ENCODE results near the gene OR7A5.
"Not testable (repeated sequence)": the region's sequence is repeated elsewhere in the genome, so short reads cannot be mapped to it uniquely, and the experiment has no call there.

Gene OR7A5

GRCh38 chr19:14835011-14835410 is at the start of gene OR7A5, which contains the start of gene OR7C1:
OR7A5 (minus strand) TSS chr19:14835185; CDS start chr19:14828241, 6,944 bp downstream.
OR7C1 (minus strand) TSS chr19:14835185; CDS start chr19:14800136, 35,049 bp downstream.
- no peak for DNase-seq

- DNase-seq: no peak
Measured at GRCh38 chr19:14871619-14872230, 36.7 kb upstream of the OR7A5 start.

- DNase-seq: no peak
Measured at GRCh38 chr19:14868497-14868896, 33.5 kb upstream of the OR7A5 start.

- no peak for DNase-seq
Measured at GRCh38 chr19:14848822-14849221, 13.8 kb upstream of the OR7A5 start, which contains the start of gene OR7A10. OR7A10 (minus strand) TSS chr19:14848922; CDS start chr19:14841877, 7,045 bp downstream.

- DNase-seq: no peak
Measured at GRCh38 chr19:14843578-14843977, 8.6 kb upstream of the OR7A5 start.

GRCh38 chr19:14843169-14843568 is 8.2 kb upstream of the OR7A5 start:
- DNase-seq: no peak

GRCh38 chr19:14840206-14840605 is 5.2 kb upstream of the OR7A5 start:
- no peak for DNase-seq

GRCh38 chr19:14837391-14837790 is 2.4 kb upstream of the OR7A5 start:
- no peak for DNase-seq

- DNase-seq: no peak
Measured at GRCh38 chr19:14830702-14831101, 4.3 kb downstream of the OR7A5 start.

- DNase-seq: no peak
Measured at GRCh38 chr19:14826006-14826405, 9.0 kb downstream of the OR7A5 start.

GRCh38 chr19:14821937-14822336 is 13.0 kb downstream of the OR7A5 start:
- DNase-seq: no peak

- no peak for DNase-seq
Measured at GRCh38 chr19:14818588-14818987, 16.4 kb downstream of the OR7A5 start.

- no peak for DNase-seq
Measured at GRCh38 chr19:14817052-14817451, 17.9 kb downstream of the OR7A5 start.

GRCh38 chr19:14814982-14815652 is 19.9 kb downstream of the OR7A5 start:
- no peak for DNase-seq

- DNase-seq: no peak
Measured at GRCh38 chr19:14809272-14810057, 25.5 kb downstream of the OR7A5 start.

GRCh38 chr19:14804765-14805164 is 30.2 kb downstream of the OR7A5 start:
- DNase-seq: no peak

- no peak for DNase-seq
Measured at GRCh38 chr19:14798760-14799159, 36.2 kb downstream of the OR7A5 start.

- DNase-seq: no peak
Measured at GRCh38 chr19:14796021-14796420, 39.0 kb downstream of the OR7A5 start.

GRCh38 chr19:14795078-14795721 is 39.8 kb downstream of the OR7A5 start:
- no peak for DNase-seq

GRCh38 chr19:14792250-14792649 is 42.7 kb downstream of the OR7A5 start:
- DNase-seq: not testable (repeated sequence)

- peak in 1 of 2 experiments; percentile 12 for DNase-seq
Measured at GRCh38 chr19:14786421-14786851, 48.5 kb downstream of the OR7A5 start.

- not testable (repeated sequence) for DNase-seq
Measured at GRCh38 chr19:14785102-14785793, 49.7 kb downstream of the OR7A5 start.

Measured in stimulated activated CD4-positive, alpha-beta T cell treated with anti-CD3 and anti-CD28 coated beads, Interleukin-4, amount 100 ng/mL, for 4 hours (primary cell).